Neural cell (in vitro differentiated cells): ENCODE results near the gene DDX39B. TPM values are rescaled to one million over a fixed set of nuclear protein-coding genes. Genes with fewer than 3 reads are reported as not detected.
"Not testable (repeated sequence)": the region's sequence is repeated elsewhere in the genome, so short reads cannot be mapped to it uniquely, and the experiment has no call there.

Source experiments
- H2AFZ ChIP-seq: fragments of 200-600, 300-800 bp; sonication (generic), shearing (Covaris generic); 2 replicates; pipeline ENCODE4 v1.6.0; 2014; ENCODE audit warnings: low read depth, mild to moderate bottlenecking, antibody characterized with exemption, low read length, moderate library complexity
- H3F3A ChIP-seq: fragments of 200-600 bp; shearing (Covaris generic); 2 replicates; pipeline ENCODE4 v1.6.1; 2016; ENCODE audit warnings: mild to moderate bottlenecking, moderate library complexity, mixed read lengths, antibody characterized with exemption, low read length; ENCODE audit not compliant: insufficient read depth, poor library complexity, severe bottlenecking
- H3K27ac ChIP-seq: fragments of 200-600, 300-800 bp; sonication (generic), shearing (Covaris generic); 2 replicates; pipeline ENCODE4 v1.5.1; 2014; ENCODE audit warnings: mild to moderate bottlenecking, low read length, moderate library complexity
- H3K27me3 ChIP-seq: fragments of 300-800, 200-600 bp; sonication (generic), shearing (Covaris generic); 2 replicates; pipeline ENCODE4 v1.6.0; 2014; ENCODE audit warnings: mild to moderate bottlenecking, low read depth, low read length, moderate library complexity; ENCODE audit not compliant: insufficient read depth
- H3K36me3 ChIP-seq: fragments of 300-800, 200-600 bp; sonication (generic), shearing (Covaris generic); 2 replicates; pipeline ENCODE4 v1.5.1; 2014; ENCODE audit warnings: mild to moderate bottlenecking, antibody characterized with exemption, low read length, moderate library complexity; ENCODE audit not compliant: insufficient read depth
- H3K4me2 ChIP-seq: fragments of 300-800, 200-600 bp; sonication (generic), shearing (Covaris generic); 2 replicates; pipeline ENCODE4 v1.6.0; 2014; ENCODE audit warnings: mild to moderate bottlenecking, low read length
- H3K4me3 ChIP-seq: fragments of 300-800, 200-600 bp; sonication (generic), shearing (Covaris generic); 2 replicates; pipeline ENCODE4 v1.5.1; 2014; ENCODE audit warnings: mild to moderate bottlenecking, low read length, moderate library complexity
- H3K79me2 ChIP-seq: fragments of 200-600 bp; shearing (Covaris generic); replicated peaks from 2 replicates; pipeline ENCODE4 v1.6.0; 2014; ENCODE audit warnings: mild to moderate bottlenecking, low read length, moderate library complexity; ENCODE audit not compliant: insufficient read depth
- H3K9ac ChIP-seq: fragments of 300-800, 200-600 bp; sonication (generic), shearing (Covaris generic); 2 replicates; pipeline ENCODE4 v1.6.1; 2016; ENCODE audit warnings: mild to moderate bottlenecking, low read length, mixed read lengths
- H3K9me2 ChIP-seq: fragments of 200-600 bp; shearing (Covaris generic); 2 replicates; pipeline ENCODE4 v1.6.1; 2016; ENCODE audit warnings: mild to moderate bottlenecking, low read length, mixed read lengths; ENCODE audit not compliant: insufficient read depth
- H3K9me3 ChIP-seq: fragments of 200-600, 300-800 bp; sonication (generic), shearing (Covaris generic); 2 replicates; pipeline ENCODE4 v1.6.1; 2016; ENCODE audit warnings: mild to moderate bottlenecking, mixed run types, low read length, moderate library complexity, mixed read lengths
- H4K20me1 ChIP-seq: fragments of 200-600 bp; shearing (Covaris generic); 2 replicates; pipeline ENCODE4 v1.6.1; 2016; ENCODE audit warnings: mild to moderate bottlenecking, mixed run types; ENCODE audit not compliant: insufficient read depth
- EP300 ChIP-seq: fragments of 450-650 bp; conservative IDR thresholded peaks from 2 replicates; pipeline ENCODE4 v1.6.1; 2014; ENCODE audit warnings: antibody characterized with exemption, mild to moderate bottlenecking, moderate library complexity; ENCODE audit not compliant: poor library complexity, severe bottlenecking
- EZH2 ChIP-seq: fragments of 200-600, 300-800 bp; shearing (Covaris generic), sonication (generic); IDR thresholded peaks from 2 replicates; pipeline ENCODE4 v1.6.1; 2014; ENCODE audit warnings: antibody characterized with exemption, low read length, borderline replicate concordance, mild to moderate bottlenecking; ENCODE audit not compliant: insufficient read depth, poor library complexity, severe bottlenecking
- RAD21 ChIP-seq: fragments of 450-650 bp; conservative IDR thresholded peaks from 2 replicates; pipeline ENCODE4 v1.6.1; 2014; ENCODE audit warnings: antibody characterized with exemption, mild to moderate bottlenecking, moderate library complexity
- SMC3 ChIP-seq: fragments of 450-650 bp; conservative IDR thresholded peaks from 2 replicates; pipeline ENCODE4 v1.6.1; 2014; ENCODE audit warnings: antibody characterized with exemption, mild to moderate bottlenecking, moderate library complexity; ENCODE audit not compliant: poor library complexity
- polyA plus RNA-seq: library from polyadenylated mRNA; depleted of rRNA; stranded (reverse); fragments of >200 nt; gene quantifications from 2 replicates; pipeline ENCODE4 v1.2.3, GENCODE V29; 2014
- TF ChIP-seq, protein P1 (sequence below): IDR thresholded peaks from 2 replicates; pipeline ENCODE4 v1.6.1; 2012; ENCODE audit warnings: borderline replicate concordance

The DDX39B gene
- polyA plus RNA-seq, 1 donor from 2014 or later: 313 TPM

DNA sequence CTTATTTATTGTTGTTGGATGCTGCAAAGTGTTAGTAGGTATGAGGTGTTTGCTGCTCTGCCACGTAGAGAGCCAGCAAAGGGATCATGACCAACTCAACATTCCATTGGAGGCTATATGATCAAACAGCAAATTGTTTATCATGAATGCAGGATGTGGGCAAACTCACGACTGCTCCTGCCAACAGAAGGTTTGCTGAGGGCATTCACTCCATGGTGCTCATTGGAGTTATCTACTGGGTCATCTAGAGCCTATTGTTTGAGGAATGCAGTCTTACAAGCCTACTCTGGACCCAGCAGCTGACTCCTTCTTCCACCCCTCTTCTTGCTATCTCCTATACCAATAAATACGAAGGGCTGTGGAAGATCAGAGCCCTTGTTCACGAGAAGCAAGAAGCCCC, 31.8 kb downstream of the DDX39B start:
- no peaks in the 10 kb centered on the region for H4K20me1 ChIP-seq
- H3K9ac ChIP-seq: no peak overlapping the region
- no peak for TF ChIP-seq EZH2
- no peak for TF ChIP-seq SMC3
- TF ChIP-seq, protein P1, sequence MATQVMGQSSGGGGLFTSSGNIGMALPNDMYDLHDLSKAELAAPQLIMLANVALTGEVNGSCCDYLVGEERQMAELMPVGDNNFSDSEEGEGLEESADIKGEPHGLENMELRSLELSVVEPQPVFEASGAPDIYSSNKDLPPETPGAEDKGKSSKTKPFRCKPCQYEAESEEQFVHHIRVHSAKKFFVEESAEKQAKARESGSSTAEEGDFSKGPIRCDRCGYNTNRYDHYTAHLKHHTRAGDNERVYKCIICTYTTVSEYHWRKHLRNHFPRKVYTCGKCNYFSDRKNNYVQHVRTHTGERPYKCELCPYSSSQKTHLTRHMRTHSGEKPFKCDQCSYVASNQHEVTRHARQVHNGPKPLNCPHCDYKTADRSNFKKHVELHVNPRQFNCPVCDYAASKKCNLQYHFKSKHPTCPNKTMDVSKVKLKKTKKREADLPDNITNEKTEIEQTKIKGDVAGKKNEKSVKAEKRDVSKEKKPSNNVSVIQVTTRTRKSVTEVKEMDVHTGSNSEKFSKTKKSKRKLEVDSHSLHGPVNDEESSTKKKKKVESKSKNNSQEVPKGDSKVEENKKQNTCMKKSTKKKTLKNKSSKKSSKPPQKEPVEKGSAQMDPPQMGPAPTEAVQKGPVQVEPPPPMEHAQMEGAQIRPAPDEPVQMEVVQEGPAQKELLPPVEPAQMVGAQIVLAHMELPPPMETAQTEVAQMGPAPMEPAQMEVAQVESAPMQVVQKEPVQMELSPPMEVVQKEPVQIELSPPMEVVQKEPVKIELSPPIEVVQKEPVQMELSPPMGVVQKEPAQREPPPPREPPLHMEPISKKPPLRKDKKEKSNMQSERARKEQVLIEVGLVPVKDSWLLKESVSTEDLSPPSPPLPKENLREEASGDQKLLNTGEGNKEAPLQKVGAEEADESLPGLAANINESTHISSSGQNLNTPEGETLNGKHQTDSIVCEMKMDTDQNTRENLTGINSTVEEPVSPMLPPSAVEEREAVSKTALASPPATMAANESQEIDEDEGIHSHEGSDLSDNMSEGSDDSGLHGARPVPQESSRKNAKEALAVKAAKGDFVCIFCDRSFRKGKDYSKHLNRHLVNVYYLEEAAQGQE: no peak
- H2AFZ ChIP-seq: no peak overlapping the region
- H3K4me3 ChIP-seq: no peak overlapping the region
- no peaks in the 10 kb centered on the region for H3F3A ChIP-seq
- no peaks in the 10 kb centered on the region for H3K79me2 ChIP-seq
- no peak overlapping the region for H3K4me2 ChIP-seq
- H3K27ac ChIP-seq: no peak overlapping the region
- H3K36me3 ChIP-seq: no peaks in the 10 kb centered on the region
- no peaks in the 10 kb centered on the region for H3K9me3 ChIP-seq
- no peaks in the 10 kb centered on the region for H3K9me2 ChIP-seq
- H3K27me3 ChIP-seq: no peaks in the 10 kb centered on the region

DNA sequence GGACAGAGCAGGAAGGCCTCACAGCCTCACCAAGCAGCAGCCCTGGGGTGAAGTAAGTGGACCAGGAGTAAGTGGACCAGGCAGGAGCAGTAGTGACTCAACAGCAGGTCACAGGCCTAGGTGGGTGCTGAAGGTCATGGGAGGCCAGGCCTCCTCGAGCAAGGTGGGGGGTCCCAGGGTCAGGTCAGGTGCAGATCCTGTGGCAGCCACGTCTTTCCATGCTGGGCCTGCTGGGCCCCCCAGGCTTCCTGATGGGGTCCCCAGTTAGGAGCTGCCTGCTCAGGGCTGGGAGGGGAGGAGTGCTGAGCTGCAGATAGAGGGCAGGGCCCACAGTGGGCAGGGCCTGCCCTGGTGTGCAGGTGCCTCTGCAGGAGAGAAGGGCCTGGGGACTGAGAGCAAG, 32.8 kb downstream of the DDX39B start:
- H3K9ac ChIP-seq, H2AFZ ChIP-seq, H3F3A ChIP-seq, H3K79me2 ChIP-seq, H3K9me3 ChIP-seq, H3K9me2 ChIP-seq, H3K36me3 ChIP-seq, H3K27me3 ChIP-seq, H3K27ac ChIP-seq, H4K20me1 ChIP-seq, H3K4me2 ChIP-seq, H3K4me3 ChIP-seq: not testable (repeated sequence)

DNA sequence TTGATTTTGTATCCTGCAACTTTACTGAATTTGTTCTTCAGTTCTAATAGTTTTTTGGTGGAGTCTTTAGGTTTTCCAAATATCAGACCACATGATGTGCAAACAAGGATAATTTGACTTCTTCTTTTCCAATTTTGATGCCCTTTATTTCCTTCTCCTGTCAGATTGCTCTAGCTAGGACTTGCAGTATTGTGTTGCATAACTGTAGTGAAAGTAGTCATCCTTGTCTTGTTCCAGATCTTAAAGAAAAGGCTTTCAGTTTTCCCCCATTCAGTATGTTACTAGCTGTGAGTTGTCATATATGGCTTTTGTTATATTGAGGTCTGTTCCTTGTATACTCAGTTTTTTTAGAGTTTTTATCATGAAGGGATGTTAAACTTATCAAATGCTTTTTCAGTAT, 39.2 kb downstream of the DDX39B start:
- Histone ChIP-seq H3K4me3 (no peak overlapping the region), H3K4me2 (no peak overlapping the region), H3K36me3 (no peaks in the 10 kb centered on the region), H3K27ac (no peak overlapping the region), H3K27me3 (peaks cover 25% of the 10 kb centered on the region), H3F3A (no peaks in the 10 kb centered on the region), H3K9ac (no peak overlapping the region), H3K79me2 (no peaks in the 10 kb centered on the region), H2AFZ (no peak overlapping the region), H3K9me2 (no peaks in the 10 kb centered on the region), H3K9me3 (no peaks in the 10 kb centered on the region), H4K20me1 (no peaks in the 10 kb centered on the region)
- TF ChIP-seq SMC3 (no peak), RAD21 (no peak), EP300 (no peak)

DNA sequence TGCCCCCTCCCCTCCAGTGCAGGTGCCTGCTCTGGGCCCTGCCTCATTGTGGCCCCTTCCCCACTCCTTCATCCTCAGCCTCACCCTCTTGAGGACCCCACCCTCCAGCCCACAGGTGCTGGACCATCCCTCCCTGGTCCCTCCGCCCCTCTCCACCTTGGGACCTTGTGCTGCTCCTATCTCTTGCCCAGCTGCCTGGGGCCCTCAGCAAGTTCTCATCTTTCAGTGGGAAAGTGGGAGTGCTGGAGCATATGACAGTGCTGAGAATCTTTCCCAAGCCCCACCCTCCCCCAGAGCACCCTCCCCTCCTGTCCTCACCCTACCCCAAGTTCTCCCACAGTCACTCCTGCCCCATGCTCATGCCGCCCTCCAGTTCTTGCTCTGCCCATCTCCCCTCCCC, 42.2 kb downstream of the DDX39B start:
- not testable (repeated sequence) for H3K9me3 ChIP-seq, H3K4me3 ChIP-seq, H2AFZ ChIP-seq, H3F3A ChIP-seq, H4K20me1 ChIP-seq, H3K4me2 ChIP-seq, H3K27ac ChIP-seq, H3K9ac ChIP-seq, H3K36me3 ChIP-seq, H3K9me2 ChIP-seq, H3K79me2 ChIP-seq
- peaks cover 52% of the 10 kb centered on the region for H3K27me3 ChIP-seq
